ENCODE data around the gene SBNO1.
"Not testable (repeated sequence)": the region's sequence is repeated elsewhere in the genome, so short reads cannot be mapped to it uniquely, and the experiment has no call there.

Gene SBNO1

GRCh38 chr12:123356159-123356670 is 8.4 kb downstream of the SBNO1 start:
- in situ Hi-C loops (cut with HindIII; ENCODE audit: low sequenced_read_pairs) = no loop called here

GRCh38 chr12:123354600-123354999 is 10.0 kb downstream of the SBNO1 start:
- in situ Hi-C loops (cut with HindIII; ENCODE audit: low sequenced_read_pairs) = no loop called here

- in situ Hi-C loops (cut with HindIII; ENCODE audit: low sequenced_read_pairs) = no loop called here
Measured at GRCh38 chr12:123351349-123351748, 13.3 kb downstream of the SBNO1 start.

- in situ Hi-C loops (cut with HindIII; ENCODE audit: low sequenced_read_pairs) = loop anchor here (5.0 kb wide), 1 partner anchor 135 kb away; no protein-coding TSS in a partner anchor
Measured at GRCh38 chr12:123346946-123347345, 17.7 kb downstream of the SBNO1 start.

GRCh38 chr12:123344086-123344485 is 20.6 kb downstream of the SBNO1 start:
- in situ Hi-C loops (cut with HindIII; ENCODE audit: low sequenced_read_pairs) = no loop called here

- in situ Hi-C loops (cut with HindIII; ENCODE audit: low sequenced_read_pairs) = no loop called here
Measured at GRCh38 chr12:123337070-123337469, 27.6 kb downstream of the SBNO1 start.

GRCh38 chr12:123336530-123336929 is 28.1 kb downstream of the SBNO1 start:
- in situ Hi-C loops (cut with HindIII; ENCODE audit: low sequenced_read_pairs) = no loop called here

GRCh38 chr12:123335490-123335889 is 29.2 kb downstream of the SBNO1 start:
- in situ Hi-C loops (cut with HindIII; ENCODE audit: low sequenced_read_pairs) = no loop called here

GRCh38 chr12:123329799-123330198 is 34.8 kb downstream of the SBNO1 start:
- in situ Hi-C loops (cut with HindIII; ENCODE audit: low sequenced_read_pairs) = loop anchor here (5.0 kb wide), 1 partner anchor 68 kb away; no protein-coding TSS in a partner anchor

GRCh38 chr12:123319826-123320225 is 44.8 kb downstream of the SBNO1 start:
- in situ Hi-C loops (cut with HindIII; ENCODE audit: low sequenced_read_pairs) = no loop called here

GRCh38 chr12:123319273-123319672 is 45.4 kb downstream of the SBNO1 start:
- in situ Hi-C loops (cut with HindIII; ENCODE audit: low sequenced_read_pairs) = no loop called here

GRCh38 chr12:123313046-123313445 is 51.6 kb downstream of the SBNO1 start:
- in situ Hi-C loops (cut with HindIII; ENCODE audit: low sequenced_read_pairs) = not testable (repeated sequence)

- in situ Hi-C loops (cut with HindIII; ENCODE audit: low sequenced_read_pairs) = no loop called here
Measured at GRCh38 chr12:123306200-123306599, 58.4 kb downstream of the SBNO1 start.

GRCh38 chr12:123305136-123305535 is 59.5 kb downstream of the SBNO1 start:
- in situ Hi-C loops (cut with HindIII; ENCODE audit: low sequenced_read_pairs) = no loop called here

- in situ Hi-C loops (cut with HindIII; ENCODE audit: low sequenced_read_pairs) = no loop called here
Measured at GRCh38 chr12:123293178-123293760, 71.4 kb downstream of the SBNO1 start.

GRCh38 chr12:123289911-123290310 is 74.7 kb downstream of the SBNO1 start:
- in situ Hi-C loops (cut with HindIII; ENCODE audit: low sequenced_read_pairs) = no loop called here

- in situ Hi-C loops (cut with HindIII; ENCODE audit: low sequenced_read_pairs) = no loop called here
Measured at GRCh38 chr12:123288751-123289346, 75.8 kb downstream of the SBNO1 start.

GRCh38 chr12:123286652-123287373 is 77.8 kb downstream of the SBNO1 start:
- in situ Hi-C loops (cut with HindIII; ENCODE audit: low sequenced_read_pairs) = no loop called here

- in situ Hi-C loops (cut with HindIII; ENCODE audit: low sequenced_read_pairs) = no loop called here
Measured at GRCh38 chr12:123284669-123285068, 80.0 kb downstream of the SBNO1 start.

- in situ Hi-C loops (cut with HindIII; ENCODE audit: low sequenced_read_pairs) = no loop called here
Measured at GRCh38 chr12:123283461-123283860, 81.2 kb downstream of the SBNO1 start.

GRCh38 chr12:123282111-123282510 is 82.5 kb downstream of the SBNO1 start:
- in situ Hi-C loops (cut with HindIII; ENCODE audit: low sequenced_read_pairs) = no loop called here

- in situ Hi-C loops (cut with HindIII; ENCODE audit: low sequenced_read_pairs) = no loop called here
Measured at GRCh38 chr12:123280971-123281370, 83.7 kb downstream of the SBNO1 start.
